BE2C (cell line): ENCODE measurements around the gene CES1.
"Not testable (repeated sequence)": the region's sequence is repeated elsewhere in the genome, so short reads cannot be mapped to it uniquely, and the experiment has no call there.

Source experiments
- DNase-seq: peaks from one replicate; pipeline ENCODE4 v3.0.0-alpha.2; 2020
- H3K27me3 ChIP-seq: fragments of 250-450 bp; sonication (Bioruptor Pico); 2 replicates; pipeline ENCODE4 v1.5.1; 2020; ENCODE audit warnings: mild to moderate bottlenecking
- H3K36me3 ChIP-seq: fragments of 250-450 bp; sonication (Bioruptor Pico); 2 replicates; pipeline ENCODE4 v1.5.1; 2020; ENCODE audit warnings: mild to moderate bottlenecking
- H3K4me1 ChIP-seq: fragments of 250-450 bp; sonication (Bioruptor Pico); 2 replicates; pipeline ENCODE4 v1.5.1; 2020
- H3K4me3 ChIP-seq: 2 replicates; pipeline ENCODE4 v1.5.1; 2011; ENCODE audit warnings: low read depth, low read length
- H3K9me3 ChIP-seq: fragments of 250-450 bp; sonication (Bioruptor Pico); 2 replicates; pipeline ENCODE4 v1.5.1; 2020
- CTCF ChIP-seq: IDR thresholded peaks from 2 replicates; pipeline ENCODE4 v1.5.1; 2012; ENCODE audit warnings: mild to moderate bottlenecking, low read depth, low read length

The CES1 gene

DNA sequence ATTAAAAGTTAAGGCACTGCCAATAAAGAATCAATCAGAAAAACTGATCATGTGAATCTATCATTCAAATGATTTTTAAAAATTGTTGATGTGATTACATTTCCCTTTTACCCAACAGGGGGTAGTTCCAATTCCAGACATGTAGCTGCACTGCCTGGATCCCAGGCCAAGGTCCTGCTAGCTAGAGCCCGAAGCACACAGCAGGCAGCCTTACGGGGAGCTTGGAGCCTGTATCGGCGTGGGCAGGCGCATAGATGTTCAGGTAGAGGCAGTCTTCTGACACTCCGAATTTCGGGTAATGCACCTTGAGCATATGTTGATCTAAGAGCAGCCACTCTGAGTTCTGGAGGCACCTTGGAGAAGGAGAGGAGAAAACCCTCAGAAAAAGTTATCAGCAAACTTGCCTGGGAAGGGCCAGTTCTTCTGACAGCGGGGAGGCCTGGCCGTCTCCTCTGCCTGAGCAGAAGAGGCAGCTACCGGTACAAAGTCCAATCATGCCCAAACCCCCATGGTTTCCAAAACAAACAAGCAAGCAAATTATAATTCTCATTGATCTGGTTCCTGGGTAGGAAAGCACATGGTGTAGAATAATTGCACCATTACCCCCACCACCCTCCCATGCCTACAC lies 38.6 kb upstream of the CES1 start:
- no peak for TF ChIP-seq CTCF

DNA sequence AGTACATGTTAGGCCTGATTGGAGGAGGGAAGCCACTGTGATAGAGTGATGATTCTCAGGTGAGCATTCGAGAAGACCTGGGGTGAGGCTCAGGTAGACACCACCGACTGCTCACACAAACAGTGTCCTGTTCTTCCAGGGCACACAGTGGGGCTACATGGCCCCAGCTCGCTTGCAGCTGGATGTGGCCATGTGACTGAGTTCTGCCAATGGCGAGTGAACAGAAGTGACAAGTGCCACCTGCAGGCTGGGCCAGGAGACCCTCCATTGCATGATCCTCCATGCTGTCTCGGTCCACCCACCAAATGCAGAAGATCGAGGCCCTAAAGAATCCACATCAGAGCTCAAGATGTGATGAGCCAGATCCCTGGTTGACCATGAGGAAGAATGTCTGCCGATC lies 36.1 kb upstream of the CES1 start:
- H3K36me3 ChIP-seq, result no peaks in the 10 kb centered on the region
- DNase-seq, result no peak
- no peaks in the 10 kb centered on the region for H3K27me3 ChIP-seq
- H3K9me3 ChIP-seq, result no peaks in the 10 kb centered on the region
- no peaks in the 10 kb centered on the region for H3K4me1 ChIP-seq
- TF ChIP-seq CTCF, result no peak
- H3K4me3 ChIP-seq, result no peak overlapping the region

More for the DNA sequence above, 38.6 kb upstream of the CES1 start:
- Histone ChIP-seq H3K4me1 (no peaks in the 10 kb centered on the region), H3K36me3 (no peaks in the 10 kb centered on the region), H3K9me3 (no peaks in the 10 kb centered on the region), H3K4me3 (no peak overlapping the region), H3K27me3 (peaks cover 3% of the 10 kb centered on the region; the same call in 1 of the 2 replicates)
- no peak for DNase-seq

DNA sequence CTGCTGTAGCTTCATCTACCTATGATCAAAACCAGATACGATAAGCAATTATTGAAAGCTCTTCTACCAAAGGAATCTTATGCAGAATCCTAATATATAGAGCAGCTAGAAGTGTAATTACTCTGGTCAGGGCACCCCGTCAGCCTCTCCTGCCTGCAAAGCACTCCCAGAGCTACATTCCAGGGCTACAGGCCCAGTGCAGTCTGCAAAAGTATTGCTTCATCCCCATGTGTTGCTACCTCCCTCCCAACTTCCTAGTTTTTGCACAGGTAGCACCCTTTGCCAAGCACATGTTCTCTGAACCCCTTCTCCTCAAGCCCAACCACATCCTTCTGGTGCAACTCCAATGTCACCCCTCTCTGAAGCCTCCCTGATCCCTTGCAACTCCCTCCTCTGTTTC lies 35.2 kb upstream of the CES1 start:
- no peak for DNase-seq
- Histone ChIP-seq H3K4me3 (no peak overlapping the region), H3K4me1 (peaks cover 1% of the 10 kb centered on the region; the same call in 1 of the 2 replicates), H3K9me3 (no peaks in the 10 kb centered on the region), H3K27me3 (no peaks in the 10 kb centered on the region), H3K36me3 (no peaks in the 10 kb centered on the region)
- no peak for TF ChIP-seq CTCF

GRCh38 chr16:55861288-55861687 lies 28.4 kb upstream of the CES1 start:
- Histone ChIP-seq H3K36me3 (no peaks in the 10 kb centered on the region), H3K4me3 (no peak overlapping the region), H3K4me1 (peaks cover 5% of the 10 kb centered on the region; the same call in 1 of the 2 replicates), H3K9me3 (no peaks in the 10 kb centered on the region), H3K27me3 (no peaks in the 10 kb centered on the region)
- TF ChIP-seq CTCF, result no peak
- DNase-seq, result no peak

- H3K4me1 ChIP-seq, H3K4me3 ChIP-seq, H3K27me3 ChIP-seq, H3K9me3 ChIP-seq, H3K36me3 ChIP-seq, DNase-seq: not testable (repeated sequence)
Measured at GRCh38 chr16:55857650-55858049, 24.8 kb upstream of the CES1 start.

DNA sequence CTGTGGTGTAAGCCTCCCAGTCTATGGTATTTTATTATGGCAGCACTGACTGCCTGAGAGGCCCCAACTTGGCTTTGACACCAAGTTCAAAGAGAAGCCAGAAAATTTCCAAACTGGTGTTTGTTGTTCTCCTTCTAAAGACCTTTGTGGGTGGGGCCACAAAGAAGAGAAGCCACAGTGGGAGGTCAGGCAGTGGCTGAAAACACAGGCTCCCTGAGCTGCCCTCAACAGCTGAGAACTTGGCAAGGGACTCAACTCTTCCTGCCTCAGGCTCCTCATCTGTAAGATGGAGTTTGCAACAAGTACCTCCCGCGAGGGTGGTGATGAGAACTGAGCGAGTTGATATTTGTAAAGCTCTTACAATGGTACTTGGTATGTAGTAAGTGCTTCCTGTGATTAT lies 24.1 kb upstream of the CES1 start:
- Histone ChIP-seq H3K4me1 (no peaks in the 10 kb centered on the region), H3K4me3 (no peak overlapping the region), H3K9me3 (no peaks in the 10 kb centered on the region), H3K36me3 (no peaks in the 10 kb centered on the region), H3K27me3 (no peaks in the 10 kb centered on the region; the same call in 1 of the 2 replicates)
- TF ChIP-seq CTCF, result no peak
- no peak for DNase-seq
